Endothelial cell of umbilical vein (primary cell): ENCODE results near the gene MYO1B. TPM values are rescaled to one million over a fixed set of nuclear protein-coding genes. Genes with fewer than 3 reads are reported as not detected.

Experiments
- BruUV-seq: library from RNA; stranded (reverse); fragments of 400-500 nt; replicated peaks from 2 replicates; lab custom pipeline; 2021; lab: Mats Ljungman, UMichigan
- CTCF ChIA-PET: fragments of 300-600, 350-600 bp; sonication (Branson Sonifier 250); formaldehyde crosslinking; loops from one replicate; lab custom pipeline; 2021; ENCODE audit warnings: antibody characterized with exemption, inconsistent platforms; lab: Charles Lee
- POLR2A ChIA-PET: fragments of 300-600, 350-600 bp; sonication (Branson Sonifier 250); formaldehyde crosslinking; loops from one replicate; lab custom pipeline; 2021; ENCODE audit warnings: antibody characterized with exemption, inconsistent platforms; lab: Charles Lee
- DNase-seq: peaks from one replicate; pipeline ENCODE4 v3.0.0-alpha.2; 2011; ENCODE audit warnings: low read depth, low spot score
- FAIRE-seq: peaks from 2 replicates; lab custom pipeline; 2011; peaks lifted over from hg19 to GRCh38; lab: Jason Lieb, UNC
- H2AFZ ChIP-seq: 2 replicates; pipeline ENCODE4 v1.6.0; 2012; ENCODE audit warnings: low read depth, low read length, control low read depth, inconsistent platforms
- H3K27ac ChIP-seq: 2 replicates; pipeline ENCODE4 v1.5.1; 2011; ENCODE audit warnings: low read depth, mild to moderate bottlenecking, control low read depth, low read length, moderate library complexity; ENCODE audit not compliant: insufficient read depth
- H3K27me3 ChIP-seq, 2 experiments: 2 replicates each; pipeline versions ENCODE4 v1.6.0 to v1.6.1; 2011; ENCODE audit warnings: low read length in 2 of 2, mixed read lengths in 1 of 2; ENCODE audit not compliant: control insufficient read depth in 2 of 2, insufficient read depth in 2 of 2
- H3K36me3 ChIP-seq, 2 experiments: 2 replicates in 1 of 2; 3 replicates in 1 of 2; pipeline ENCODE4 v1.5.1; 2011; ENCODE audit warnings: low read length in 2 of 2, mild to moderate bottlenecking in 1 of 2, moderate library complexity in 1 of 2; ENCODE audit not compliant: control insufficient read depth in 2 of 2, insufficient read depth in 2 of 2; ENCODE audit errors: extremely low read depth in 1 of 2
- H3K4me1 ChIP-seq: 3 replicates; pipeline ENCODE4 v1.5.1; 2011; ENCODE audit warnings: mild to moderate bottlenecking, low read length; ENCODE audit not compliant: control insufficient read depth, insufficient read depth; ENCODE audit errors: extremely low read depth
- H3K4me2 ChIP-seq: 2 replicates; pipeline ENCODE4 v1.6.1; 2011; ENCODE audit warnings: low read length, control low read depth, mixed read lengths; ENCODE audit not compliant: insufficient read depth
- H3K4me3 ChIP-seq, 3 experiments: fragments of 200-600 bp in 1 of 3; sonication (generic), shearing (Covaris generic) in 1 of 3; replicated peaks in 1 of 3; 2 replicates each; pipeline ENCODE4 v1.5.1; 2011 to 2016; ENCODE audit warnings: control low read depth in 3 of 3, low read length in 3 of 3, mild to moderate bottlenecking in 2 of 3, inconsistent platforms in 1 of 3, low read depth in 1 of 3, moderate library complexity in 1 of 3; ENCODE audit not compliant: insufficient read depth in 1 of 3
- H3K79me2 ChIP-seq: 2 replicates; pipeline ENCODE4 v1.6.0; 2012; ENCODE audit warnings: low read length, inconsistent platforms; ENCODE audit not compliant: control insufficient read depth, insufficient read depth
- H3K9ac ChIP-seq: replicated peaks from 2 replicates; pipeline ENCODE3; 2011; ENCODE audit warnings: low read length, control low read depth; ENCODE audit not compliant: insufficient read depth; ENCODE audit errors: extremely low read depth
- H3K9me1 ChIP-seq: replicated peaks from 3 replicates; pipeline ENCODE4 v1.6.0; 2011; ENCODE audit warnings: mild to moderate bottlenecking, low read length; ENCODE audit not compliant: control insufficient read depth, insufficient read depth; ENCODE audit errors: extremely low read depth
- H3K9me3 ChIP-seq: replicated peaks from 2 replicates; pipeline ENCODE4 v1.5.1; 2012; ENCODE audit warnings: low read length, inconsistent platforms; ENCODE audit not compliant: control insufficient read depth, insufficient read depth
- H4K20me1 ChIP-seq: replicated peaks from 2 replicates; pipeline ENCODE3; 2011; ENCODE audit warnings: mild to moderate bottlenecking, low read length; ENCODE audit not compliant: control insufficient read depth, insufficient read depth; ENCODE audit errors: extremely low read depth
- CTCF ChIP-seq, 2 donors: IDR thresholded peaks; 1 replicate in 1 of 2; 2 replicates in 1 of 2; pipeline ENCODE4 v1.5.1; 2011; ENCODE audit warnings: low read length in 2 of 2, mild to moderate bottlenecking in 2 of 2, moderate library complexity in 2 of 2, control low read depth in 1 of 2, inconsistent platforms in 1 of 2, low read depth in 1 of 2; ENCODE audit not compliant: insufficient read depth in 1 of 2; ENCODE audit errors: extremely low read depth in 1 of 2
- EZH2 ChIP-seq: IDR thresholded peaks from 2 replicates; pipeline ENCODE4 v1.6.1; 2012; ENCODE audit warnings: borderline replicate concordance, low read depth, mild to moderate bottlenecking, moderate library complexity, low read length, inconsistent platforms; ENCODE audit not compliant: severe bottlenecking
- FOS ChIP-seq: IDR thresholded peaks from 2 replicates; pipeline ENCODE4 v1.6.1; 2011; ENCODE audit warnings: mild to moderate bottlenecking, low read length, moderate library complexity, borderline replicate concordance; ENCODE audit not compliant: insufficient read depth
- GATA2 ChIP-seq: IDR thresholded peaks from 2 replicates; pipeline ENCODE4 v1.7.0; 2011; ENCODE audit warnings: low read depth, mild to moderate bottlenecking, moderate library complexity, mixed read lengths, low read length; ENCODE audit not compliant: insufficient read length, insufficient read depth
- JUN ChIP-seq: IDR thresholded peaks from 2 replicates; pipeline ENCODE4 v1.6.1; 2011; ENCODE audit warnings: borderline replicate concordance, low read depth; ENCODE audit not compliant: insufficient read length, insufficient read depth
- MAX ChIP-seq: IDR thresholded peaks from 2 replicates; pipeline ENCODE4 v1.6.1; 2011; ENCODE audit not compliant: insufficient read depth, insufficient read length
- MYC ChIP-seq: IDR thresholded peaks from one replicate; pipeline ENCODE4 v1.6.1; 2011; ENCODE audit warnings: mild to moderate bottlenecking, low read depth, low read length
- POLR2A ChIP-seq: IDR thresholded peaks from 2 replicates; pipeline ENCODE4 v1.6.1; 2012; ENCODE audit warnings: low read depth, mild to moderate bottlenecking, control low read depth, low read length
- POLR2AphosphoS5 ChIP-seq: IDR thresholded peaks from 2 replicates; pipeline ENCODE4 v1.6.1; 2012; ENCODE audit warnings: low read depth, mild to moderate bottlenecking, control low read depth, low read length, moderate library complexity; ENCODE audit not compliant: insufficient read depth
- dilution Hi-C: fragments of 300-500 bp; cut with MboI; formaldehyde crosslinking; loops from one replicate; pipeline ENCODE4 v1.15.0; 2019; ENCODE audit warnings: low sequenced_read_pairs; ENCODE audit not compliant: extremely low pct_ligation_motif_present
- intact Hi-C: fragments of 100-400 bp; cut with micrococcal nuclease; formaldehyde crosslinking; loops from one replicate; pipeline ENCODE4 v1.10.0; 2022
- polyA plus RNA-seq, 4 experiments: library from polyadenylated mRNA; depleted of rRNA in 3 of 4; stranded (reverse) in 3 of 4; unstranded in 1 of 4; fragments of >200 nt; gene quantifications; 2 replicates each; pipeline versions ENCODE4 v1.2.1 to v1.2.3, GENCODE V29; 2011 to 2012; ENCODE audit warnings: missing spikeins in 1 of 4
- total RNA-seq: library from RNA; stranded (reverse); gene quantifications from 2 replicates; pipeline ENCODE4 v1.2.3, GENCODE V29; 2021

MYO1B gene
- total and polyA plus RNA-seq, 2 donors (not counting 3 experiments of a cell fraction or from before 2014, with no cell fraction given), result 8.7 to 51.1 TPM

- dilution Hi-C loops (no loop called here), intact Hi-C loops (no loop called here)
- Histone ChIP-seq H3K9ac (no peak overlapping the region), H3K4me3 (no peak overlapping the region), H3K36me3 (no peaks in the 10 kb centered on the region), H3K27ac (no peak overlapping the region), H3K4me1 (no peaks in the 10 kb centered on the region), H3K4me2 (no peak overlapping the region), H3K9me3 (no peaks in the 10 kb centered on the region), H3K79me2 (no peaks in the 10 kb centered on the region), H4K20me1 (no peaks in the 10 kb centered on the region), H3K9me1 (no peaks in the 10 kb centered on the region), H3K27me3 (no peaks in the 10 kb centered on the region), H2AFZ (no peak overlapping the region)
- ChIA-PET CTCF (interaction anchor here (1.3 kb wide), 1 partner anchor 199 kb away, joined by 4 read pairs; no protein-coding TSS in a partner anchor), POLR2A (no interaction called here)
- DNase-seq, result no peak
- BruUV-seq, result no TSS peak
- no peak for TF ChIP-seq CTCF (IDR thresholded peaks at IDR 0.05; ENCODE audit: extremely low read depth in 1 of 2, insufficient read depth in 1 of 2, low read depth in 1 of 2, low read length in 2 of 2)
- TF ChIP-seq POLR2AphosphoS5, result no peak
- TF ChIP-seq GATA2, result no peak
- no peak for TF ChIP-seq FOS
- no peak for TF ChIP-seq MAX
- TF ChIP-seq EZH2, result no peak
- no peak for TF ChIP-seq MYC
- no peak for TF ChIP-seq JUN
- no peak for TF ChIP-seq POLR2A
- FAIRE-seq, result no peak
Observed at GRCh38 chr2:191363267-191363666, 118.1 kb downstream of the MYO1B start.
